Upper lobe of left lung (tissue), 4 donors: ENCODE results near the gene PSMA8.

Experiments used
- EP300 ChIP-seq, 4 donors: sonication (generic); formaldehyde crosslinking; IDR thresholded peaks; one replicate each; pipeline ENCODE4 v1.5.1; 2017; ENCODE audit warnings: antibody characterized with exemption in 4 of 4, control low read depth in 2 of 4
- POLR2A ChIP-seq, 4 donors: fragments of 450-650 bp; IDR thresholded peaks; one replicate each; pipeline ENCODE4 v1.5.1; 2016 to 2017; ENCODE audit warnings: antibody characterized with exemption in 4 of 4, mild to moderate bottlenecking in 2 of 4
- POLR2AphosphoS5 ChIP-seq, 2 donors: sonication (generic); formaldehyde crosslinking; IDR thresholded peaks; one replicate each; pipeline ENCODE4 v1.5.1; 2017; ENCODE audit warnings: antibody characterized with exemption in 2 of 2
- TF ChIP-seq, protein P1 (sequence below), 6 experiments: fragments of 450-650 bp in 4 of 6; fragments of 200-600 bp in 2 of 6; sonication (generic) in 2 of 6; IDR thresholded peaks; one replicate each; pipeline ENCODE4 v1.5.1; 2016 to 2019; ENCODE audit warnings: antibody characterized with exemption in 6 of 6

DNA sequence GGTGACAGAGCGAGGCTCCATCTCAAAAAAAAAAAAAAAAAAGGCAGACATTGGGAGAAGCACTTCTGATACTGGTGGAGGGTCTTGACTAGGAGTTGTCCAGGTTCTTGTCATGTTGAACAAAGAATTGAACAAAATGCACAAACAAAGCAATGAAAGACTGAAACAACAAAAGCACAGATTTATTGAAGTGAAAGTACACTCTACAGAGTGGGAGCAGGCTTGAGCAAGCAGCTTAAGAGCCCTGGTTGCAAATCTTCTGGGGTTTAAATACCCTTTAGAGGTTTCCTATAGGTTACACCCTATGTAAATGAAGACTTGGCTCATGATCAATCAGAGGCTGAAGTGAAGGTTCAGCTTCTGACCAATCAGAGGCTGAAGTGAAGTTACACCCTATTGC, 36.8 kb upstream of the PSMA8 start:
- TF ChIP-seq EP300 (IDR thresholded peaks at IDR 0.05), result no peak
- TF ChIP-seq, protein P1, sequence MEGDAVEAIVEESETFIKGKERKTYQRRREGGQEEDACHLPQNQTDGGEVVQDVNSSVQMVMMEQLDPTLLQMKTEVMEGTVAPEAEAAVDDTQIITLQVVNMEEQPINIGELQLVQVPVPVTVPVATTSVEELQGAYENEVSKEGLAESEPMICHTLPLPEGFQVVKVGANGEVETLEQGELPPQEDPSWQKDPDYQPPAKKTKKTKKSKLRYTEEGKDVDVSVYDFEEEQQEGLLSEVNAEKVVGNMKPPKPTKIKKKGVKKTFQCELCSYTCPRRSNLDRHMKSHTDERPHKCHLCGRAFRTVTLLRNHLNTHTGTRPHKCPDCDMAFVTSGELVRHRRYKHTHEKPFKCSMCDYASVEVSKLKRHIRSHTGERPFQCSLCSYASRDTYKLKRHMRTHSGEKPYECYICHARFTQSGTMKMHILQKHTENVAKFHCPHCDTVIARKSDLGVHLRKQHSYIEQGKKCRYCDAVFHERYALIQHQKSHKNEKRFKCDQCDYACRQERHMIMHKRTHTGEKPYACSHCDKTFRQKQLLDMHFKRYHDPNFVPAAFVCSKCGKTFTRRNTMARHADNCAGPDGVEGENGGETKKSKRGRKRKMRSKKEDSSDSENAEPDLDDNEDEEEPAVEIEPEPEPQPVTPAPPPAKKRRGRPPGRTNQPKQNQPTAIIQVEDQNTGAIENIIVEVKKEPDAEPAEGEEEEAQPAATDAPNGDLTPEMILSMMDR (IDR thresholded peaks at IDR 0.05), result no peak
- no peak for TF ChIP-seq POLR2A (IDR thresholded peaks at IDR 0.05)
- TF ChIP-seq POLR2AphosphoS5 (IDR thresholded peaks at IDR 0.05), result no peak
